NCI-H526 treated with DMSO at 0.1 percent for 48 hours (cell line): ENCODE data around the gene SEPTIN3.
A peak's percentile ranks its signal among the peaks of the same experiment; 100 is the strongest.
"Not testable (repeated sequence)": the region's sequence is repeated elsewhere in the genome, so short reads cannot be mapped to it uniquely, and the experiment has no call there.

ENCODE experiments used
- DNase-seq: peaks from one replicate; lab custom pipeline; 2025; lab: John Stamatoyannopoulos, UW

The SEPTIN3 gene

GRCh38 chr22:41943661-41944209 lies 25.5 kb upstream of the SEPTIN3 start:
- no peak for DNase-seq

DNA sequence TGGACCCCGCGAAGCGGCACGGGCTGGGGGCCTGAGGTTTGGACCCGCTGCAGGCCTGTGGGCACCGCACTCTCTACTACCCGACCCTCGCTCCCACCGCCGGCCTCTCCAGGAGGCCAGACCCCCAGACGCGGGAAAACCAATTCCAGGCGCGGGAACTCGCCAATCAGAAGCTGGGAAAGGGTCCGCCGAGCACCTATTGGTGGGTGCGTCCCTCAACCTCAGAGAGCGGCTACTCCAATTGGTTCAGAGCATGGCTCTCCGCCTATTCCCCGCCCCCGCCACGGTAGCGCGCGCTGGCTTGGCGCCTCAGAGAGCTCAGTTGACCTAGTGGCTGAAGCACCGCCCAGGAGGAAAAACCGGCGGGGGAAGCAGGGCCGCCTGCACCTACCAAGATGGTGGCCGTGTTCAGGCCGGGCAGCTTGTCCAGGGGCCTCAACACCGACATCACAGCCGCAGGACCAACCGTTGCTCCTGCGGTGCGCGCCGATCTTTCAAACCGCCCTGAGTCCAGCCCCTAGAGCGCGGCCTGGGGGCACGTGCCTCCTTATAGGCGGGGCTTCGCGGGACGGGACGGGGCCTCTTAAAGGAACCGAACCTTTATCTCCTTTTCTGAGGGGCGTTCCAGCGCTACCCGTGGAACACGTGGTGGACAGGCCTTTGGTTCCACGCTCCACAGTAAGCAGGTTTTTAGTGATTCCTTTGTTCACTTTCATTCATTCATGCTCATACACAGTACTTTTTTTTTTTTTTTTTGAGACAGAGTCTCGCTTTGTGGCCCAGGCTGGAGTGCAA lies 22.4 kb upstream of the SEPTIN3 start, which contains the start of gene CENPM:
Gene CENPM, minus strand, starts transcription at position 524 of the 795 bp plus-strand sequence. Its CDS starts 76 bp downstream, at position 448.
- DNase-seq, result peak; percentile 88

DNA sequence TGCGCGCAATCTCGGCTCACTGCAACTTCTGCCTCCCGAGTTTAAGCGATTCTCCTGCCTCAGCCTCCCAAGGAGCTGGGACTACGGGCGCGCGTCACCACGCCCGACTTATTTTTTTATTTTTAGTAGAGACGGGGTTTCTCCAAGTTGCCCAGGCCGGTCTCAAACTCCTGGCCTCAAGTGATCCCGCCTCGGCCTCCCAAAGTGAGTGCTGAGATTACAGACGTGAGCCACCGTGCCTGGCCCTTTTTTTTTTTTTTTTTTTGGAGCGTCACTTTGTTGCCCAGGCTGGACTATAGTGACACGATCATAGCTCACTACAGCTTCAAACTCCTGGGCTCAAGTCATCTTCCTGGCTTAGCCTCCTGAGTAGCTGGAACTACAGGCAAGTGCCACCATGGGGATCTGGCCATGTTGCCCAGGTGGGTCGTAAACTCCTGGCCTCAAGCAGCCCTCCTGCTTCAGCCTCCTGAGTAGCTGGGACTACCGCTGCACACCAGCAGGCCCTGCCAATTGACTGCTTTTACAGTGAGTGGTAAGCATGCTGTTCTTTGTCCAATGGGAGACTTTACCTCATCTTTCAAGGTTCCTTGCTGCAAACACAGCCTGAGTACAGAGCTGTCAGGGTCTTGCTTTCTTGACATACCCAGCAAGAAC lies 21.7 kb upstream of the SEPTIN3 start:
- no peak for DNase-seq

DNA sequence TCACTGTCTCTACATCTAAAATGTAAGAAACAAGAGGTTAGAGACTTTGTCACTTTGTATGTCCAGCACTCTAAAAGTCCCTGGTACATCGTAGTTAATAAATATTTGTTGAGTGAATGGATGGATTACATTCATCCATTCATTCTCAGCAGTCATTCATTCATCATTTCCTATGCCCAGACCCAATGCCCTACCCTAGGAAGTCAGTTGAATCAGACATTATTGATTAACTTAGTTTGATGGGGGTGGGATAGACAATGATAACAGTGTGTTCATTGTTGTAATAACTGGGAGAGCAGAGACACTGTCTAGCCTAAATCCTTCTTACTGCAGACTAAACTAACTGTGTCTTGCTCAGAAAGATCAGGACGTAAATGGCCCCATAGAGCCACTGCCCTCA lies 21.1 kb upstream of the SEPTIN3 start:
- no peak for DNase-seq

- DNase-seq, result not testable (repeated sequence)
Observed at GRCh38 chr22:41948928-41949296, 20.3 kb upstream of the SEPTIN3 start.

- no peak for DNase-seq
Observed at GRCh38 chr22:41949297-41949965, 19.8 kb upstream of the SEPTIN3 start.

DNA sequence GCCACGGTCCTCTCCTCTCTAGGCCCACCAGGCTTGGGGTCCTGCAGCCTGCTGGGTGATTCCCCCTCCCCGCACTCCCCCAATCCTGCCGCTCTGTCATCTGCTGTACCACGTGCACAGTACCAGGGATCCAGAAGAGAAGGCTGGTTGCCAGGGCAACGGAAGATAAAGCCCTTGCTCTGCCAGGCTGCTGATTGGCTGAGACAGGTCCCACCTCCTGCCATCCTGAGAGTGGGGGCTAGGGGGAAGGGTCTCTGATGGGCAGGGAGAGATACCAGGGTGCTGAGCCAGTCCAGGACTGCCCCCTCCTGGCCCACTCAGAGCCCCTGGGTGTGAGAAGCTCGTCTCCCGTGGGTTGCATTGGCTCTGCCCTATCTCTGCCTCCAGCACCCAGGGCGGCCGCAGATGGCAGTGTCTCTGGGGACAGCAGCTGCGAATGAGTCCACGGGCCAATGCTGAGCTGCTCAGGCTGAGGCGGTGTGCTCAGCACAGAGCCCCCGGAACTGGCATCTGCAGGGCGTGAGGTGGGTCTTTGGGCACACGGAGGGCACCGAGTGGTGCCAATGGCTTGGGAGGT lies 17.3 kb upstream of the SEPTIN3 start, which contains the start of gene SMIM45:
Gene SMIM45, plus strand, starts transcription at position 253 of the 577 bp plus-strand sequence.
- DNase-seq, result no peak

DNA sequence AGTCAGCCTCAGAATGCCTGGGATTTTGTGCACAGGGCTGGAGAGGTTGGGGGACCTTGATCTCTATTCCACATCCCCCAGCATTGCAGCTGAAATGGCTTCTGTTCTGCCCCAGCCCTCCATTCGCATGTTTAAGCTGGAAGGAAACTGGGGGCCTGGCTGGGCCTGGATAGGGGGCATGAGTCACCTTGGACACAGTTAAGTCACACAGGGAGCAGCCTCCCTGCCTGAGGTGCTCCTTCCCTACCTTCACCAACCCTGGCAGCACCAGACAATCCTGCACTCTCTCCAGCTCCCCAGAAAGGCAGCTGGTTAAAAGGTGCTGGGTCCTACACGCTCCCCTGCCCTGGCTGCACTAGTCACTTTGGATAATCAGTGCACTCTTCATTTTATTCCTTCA lies 16.5 kb upstream of the SEPTIN3 start:
- no peak for DNase-seq

DNA sequence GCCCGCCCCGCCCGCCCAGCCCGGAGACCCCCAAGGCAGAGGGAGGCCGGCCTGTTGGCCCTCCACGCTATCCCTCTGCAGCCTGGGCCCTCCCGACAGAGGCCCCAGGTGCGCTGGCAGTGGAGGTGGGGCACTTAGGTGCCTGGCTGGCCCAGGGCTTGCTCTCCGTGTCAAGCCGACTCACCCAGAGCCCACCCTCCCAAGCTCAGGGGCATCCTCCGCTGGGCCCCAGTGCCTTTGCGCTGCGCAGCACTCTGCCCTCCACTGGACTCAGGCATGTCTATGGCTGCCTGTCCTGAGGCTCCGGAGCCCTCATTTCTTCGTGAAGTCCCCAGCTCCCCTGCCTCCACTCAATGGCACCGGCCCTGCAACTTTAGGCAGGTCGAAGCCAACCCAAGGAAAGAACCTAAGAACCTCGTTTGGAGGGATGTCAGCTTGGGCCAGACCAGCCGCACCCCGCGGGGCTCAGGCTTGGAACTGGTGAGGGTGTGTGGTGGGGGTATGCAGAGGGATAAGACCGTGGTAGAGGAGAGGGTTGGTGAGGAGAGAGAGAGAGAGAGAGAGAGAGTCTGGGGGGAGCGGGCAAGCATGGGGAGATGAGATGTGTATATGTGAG lies 11.2 kb upstream of the SEPTIN3 start:
- DNase-seq, result no peak

DNA sequence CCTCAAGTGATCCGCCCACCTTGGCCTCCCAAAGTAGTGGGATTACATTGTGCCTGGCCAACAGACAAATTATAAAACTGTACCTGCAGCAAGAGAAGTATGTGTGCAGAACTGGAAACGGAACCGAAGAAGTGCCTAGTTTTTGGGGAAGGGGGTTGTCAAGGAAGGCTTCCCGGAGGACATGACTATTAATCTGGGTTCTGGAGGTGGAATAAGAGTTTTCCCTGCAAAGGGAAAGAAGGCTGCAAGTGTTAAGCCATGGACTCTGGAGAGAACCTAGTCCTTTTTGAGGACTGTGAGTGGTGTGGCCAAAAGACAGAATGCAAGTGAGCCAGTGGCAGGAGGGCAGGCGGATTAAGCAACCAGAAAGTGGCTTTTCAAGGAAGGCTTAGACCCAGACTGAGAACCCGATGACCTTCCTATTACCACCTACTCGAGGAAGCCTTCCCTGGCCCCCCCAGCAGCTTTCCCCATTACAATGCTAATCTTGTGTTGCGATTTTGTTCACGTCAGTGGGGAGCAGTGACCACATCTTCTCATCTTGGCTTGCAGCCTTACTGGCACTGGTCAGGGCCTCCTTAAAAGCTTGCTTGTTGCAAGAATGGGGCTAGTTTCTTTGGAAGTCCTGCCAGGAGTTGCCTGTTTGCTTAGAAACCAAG lies 5.7 kb upstream of the SEPTIN3 start:
- DNase-seq, result no peak

DNA sequence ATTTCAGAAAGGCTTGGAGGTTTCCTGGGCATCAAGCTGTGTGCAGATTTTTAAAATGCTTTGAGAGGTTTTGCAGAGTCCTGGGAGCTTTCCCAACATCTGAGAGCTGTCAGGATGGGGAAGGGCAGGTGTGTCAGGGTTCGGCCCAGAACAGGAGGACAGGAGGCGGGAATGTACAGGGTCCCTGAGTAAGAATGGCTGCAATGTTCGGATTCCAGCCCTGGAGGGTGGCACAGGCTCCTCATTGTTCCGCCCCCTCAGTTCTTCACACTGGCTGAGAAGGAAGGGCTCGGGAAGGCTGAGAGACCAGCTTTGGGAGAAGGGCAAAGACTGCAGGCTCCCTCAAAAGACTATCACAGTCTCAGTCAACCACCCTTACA lies 5.1 kb upstream of the SEPTIN3 start:
- no peak for DNase-seq

GRCh38 chr22:41966225-41966606 lies 3.0 kb upstream of the SEPTIN3 start:
- no peak for DNase-seq

DNA sequence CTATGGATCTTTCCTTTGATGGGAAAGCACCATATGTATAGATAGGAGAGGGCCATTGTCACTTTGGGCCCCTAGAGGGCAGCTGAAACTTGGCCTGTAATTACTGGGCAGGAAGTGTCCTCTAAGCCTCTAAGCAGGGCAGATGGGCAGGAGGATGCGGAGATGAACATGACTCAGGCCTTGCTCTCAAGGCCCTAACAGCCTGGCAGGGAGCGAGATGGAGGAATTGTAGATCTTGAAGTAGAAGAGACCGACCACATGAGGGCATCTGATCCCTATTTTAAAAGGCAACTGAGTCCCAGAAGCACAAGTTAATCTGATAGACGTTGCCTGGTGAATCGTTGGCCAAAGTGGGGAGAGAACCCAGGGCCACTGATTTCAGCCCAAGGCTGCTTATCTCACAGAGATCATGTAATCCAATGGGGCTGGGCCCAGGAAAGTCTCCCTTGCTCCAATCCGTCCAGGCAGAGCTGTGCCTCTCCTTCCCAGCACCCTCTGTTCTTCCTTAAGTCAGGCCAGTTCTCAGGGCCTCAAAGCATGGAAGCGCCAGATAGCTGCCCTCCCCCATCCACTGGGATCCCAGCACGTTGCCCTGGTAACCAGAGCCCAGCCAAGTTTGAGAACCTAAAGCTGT lies 2.5 kb upstream of the SEPTIN3 start:
- no peak for DNase-seq

GRCh38 chr22:41968601-41969000 lies 642 bp upstream of the SEPTIN3 start:
- DNase-seq, result no peak

DNA sequence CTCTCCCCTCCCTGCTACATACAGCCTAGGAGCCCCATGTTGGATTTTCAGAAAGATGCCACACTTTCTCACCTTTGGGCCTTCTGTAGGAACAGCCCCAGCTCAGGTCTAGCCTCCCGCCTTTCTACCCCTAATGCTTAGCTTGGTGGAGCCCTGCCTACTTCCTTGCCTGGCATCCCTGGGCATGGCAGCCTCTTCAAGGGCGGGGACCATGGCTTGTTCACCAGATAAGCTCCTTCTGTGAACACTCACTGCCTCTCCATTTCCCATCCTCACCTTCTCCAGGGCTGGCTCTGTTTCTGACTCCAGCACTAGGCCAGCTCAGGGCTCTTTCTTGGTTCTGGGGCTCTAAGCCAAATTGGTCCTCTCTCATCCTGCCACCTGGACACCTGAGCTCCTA lies 1.4 kb downstream of the SEPTIN3 start:
- no peak for DNase-seq

DNA sequence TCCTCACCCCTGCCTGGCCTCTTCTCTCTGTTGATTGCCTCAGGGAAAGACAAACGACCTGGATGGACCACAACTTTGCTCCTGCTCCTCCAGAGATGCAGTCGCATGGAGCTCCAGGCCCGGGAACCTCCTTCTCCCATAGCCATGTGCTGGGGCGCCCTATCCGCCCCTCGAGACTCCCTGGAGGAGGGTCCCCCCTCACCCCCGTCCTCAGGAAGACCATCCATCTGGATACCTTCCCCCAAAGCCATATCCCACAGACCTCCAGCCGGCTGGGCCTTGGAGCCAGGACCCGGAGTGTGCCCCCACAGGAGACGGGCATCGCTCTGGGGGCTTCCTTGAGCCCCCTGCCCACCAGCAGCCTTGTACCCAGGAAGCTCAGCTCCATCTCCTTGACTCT lies 2.2 kb downstream of the SEPTIN3 start:
- no peak for DNase-seq

GRCh38 chr22:41974691-41975290 lies 5.5 kb downstream of the SEPTIN3 start:
- no peak for DNase-seq

DNA sequence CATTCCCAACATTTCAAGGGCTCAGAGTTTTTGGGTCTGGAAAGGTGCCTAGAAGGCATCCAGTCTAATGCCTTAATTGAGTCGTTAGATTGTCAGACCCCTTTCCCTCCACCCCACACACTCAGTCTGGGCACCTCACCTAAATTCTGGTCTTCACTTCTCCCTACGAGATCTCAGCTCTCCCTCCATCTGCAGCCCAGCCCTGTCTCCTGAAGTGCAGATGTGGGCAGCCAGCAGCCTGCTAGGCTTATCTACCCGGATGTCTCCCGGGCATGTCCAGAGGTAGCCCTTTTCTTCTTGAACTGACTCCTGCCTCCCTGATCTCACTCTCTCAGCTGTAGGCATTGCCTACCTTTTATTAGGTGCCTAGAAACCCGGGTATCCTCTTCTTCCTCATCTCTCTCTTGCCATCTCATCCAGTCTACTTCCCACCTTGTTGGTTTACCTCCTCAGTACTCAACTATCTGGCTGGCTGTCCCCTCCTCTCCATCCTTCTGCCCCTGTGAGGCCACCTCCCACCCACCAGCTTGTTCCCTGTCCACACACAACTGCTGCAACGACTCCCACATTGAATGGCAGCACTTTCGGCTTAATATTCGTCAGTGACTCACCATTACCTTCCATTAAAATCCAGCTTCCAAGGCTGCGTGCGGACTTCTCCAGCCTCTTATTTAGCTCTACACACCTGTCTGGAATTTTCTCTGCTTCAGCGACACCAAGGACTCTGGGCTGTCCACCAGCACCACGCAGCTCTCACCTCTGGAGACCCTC lies 6.2 kb downstream of the SEPTIN3 start:
- DNase-seq, result no peak

DNA sequence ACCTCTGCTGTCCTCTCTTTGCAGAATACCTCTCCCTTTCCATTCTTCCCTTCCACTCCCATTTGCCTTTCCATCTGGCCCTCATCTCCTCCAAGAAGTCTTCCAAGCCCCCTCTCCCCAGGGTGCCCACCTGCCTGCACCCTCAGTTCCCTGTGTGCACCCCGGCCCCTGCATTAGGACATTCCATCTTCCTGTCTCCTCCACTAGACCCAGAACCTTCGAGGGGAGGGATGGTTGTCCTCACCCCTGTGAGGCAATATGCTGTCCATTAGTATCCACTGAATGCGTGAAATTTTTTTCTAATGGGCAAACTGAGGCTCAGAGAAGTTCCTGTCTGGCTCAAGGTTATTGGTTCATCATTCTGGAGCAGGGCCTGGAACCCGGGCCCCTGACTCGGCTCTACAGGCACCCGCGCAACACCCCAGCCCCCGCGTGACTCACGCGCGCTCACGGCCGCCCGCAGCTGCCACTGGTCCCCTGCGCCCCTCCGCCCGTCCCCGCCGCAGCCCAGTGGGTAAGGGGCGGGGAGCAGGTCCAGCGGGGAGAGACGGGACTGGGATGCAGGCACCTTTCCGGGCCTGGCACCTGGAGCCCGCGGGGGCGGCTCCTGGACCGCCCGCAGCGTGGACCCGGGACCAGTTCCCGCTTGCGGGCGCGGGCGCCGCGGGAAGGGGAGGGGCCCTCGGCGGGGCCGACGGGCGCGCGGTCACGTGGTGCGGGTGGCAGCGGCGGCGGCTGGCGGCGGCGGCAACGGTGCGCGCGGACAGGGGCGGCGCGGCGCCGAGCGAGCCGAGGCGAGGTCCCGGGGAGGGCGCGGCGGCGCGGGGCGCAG lies 7.0 kb downstream of the SEPTIN3 start:
- no peak for DNase-seq
